HG03060 (cell line): ENCODE results near the gene ALDH1A2.
"Not testable (repeated sequence)": the region's sequence is repeated elsewhere in the genome, so short reads cannot be mapped to it uniquely, and the experiment has no call there.

Experiments used
- ATAC-seq: cut with Tn5 transposase; IDR thresholded peaks from one replicate; pipeline ENCODE4 v1.9.1; 2021; ENCODE audit warnings: low read depth, moderate number of reproducible peaks; ENCODE audit not compliant: unreplicated experiment

ALDH1A2 gene

GRCh38 chr15:58044551-58044950 lies 21.0 kb downstream of the ALDH1A2 start:
- no peak for ATAC-seq

- no peak for ATAC-seq
Measured at GRCh38 chr15:58043192-58043903, 22.2 kb downstream of the ALDH1A2 start.

- no peak for ATAC-seq
Measured at GRCh38 chr15:58042006-58042405, 23.5 kb downstream of the ALDH1A2 start.

- no peak for ATAC-seq
Measured at GRCh38 chr15:58040150-58040549, 25.4 kb downstream of the ALDH1A2 start.

GRCh38 chr15:58039079-58040035 lies 26.2 kb downstream of the ALDH1A2 start:
- no peak for ATAC-seq

GRCh38 chr15:58038426-58039078 lies 27.0 kb downstream of the ALDH1A2 start:
- no peak for ATAC-seq

GRCh38 chr15:58037723-58038301 lies 27.7 kb downstream of the ALDH1A2 start:
- ATAC-seq = no peak

- no peak for ATAC-seq
Measured at GRCh38 chr15:58036579-58036978, 28.9 kb downstream of the ALDH1A2 start.

- ATAC-seq = not testable (repeated sequence)
Measured at GRCh38 chr15:58028392-58028791, 37.1 kb downstream of the ALDH1A2 start.

GRCh38 chr15:58026552-58026951 lies 39.0 kb downstream of the ALDH1A2 start:
- ATAC-seq = no peak

GRCh38 chr15:58026051-58026450 lies 39.5 kb downstream of the ALDH1A2 start:
- ATAC-seq = no peak

- no peak for ATAC-seq
Measured at GRCh38 chr15:58021332-58022230, 43.9 kb downstream of the ALDH1A2 start.

GRCh38 chr15:58019503-58020376 lies 45.8 kb downstream of the ALDH1A2 start:
- ATAC-seq = no peak

- ATAC-seq = no peak
Measured at GRCh38 chr15:58017869-58018268, 47.6 kb downstream of the ALDH1A2 start.

- no peak for ATAC-seq
Measured at GRCh38 chr15:58016581-58017175, 48.8 kb downstream of the ALDH1A2 start.

GRCh38 chr15:58015565-58015964 lies 49.9 kb downstream of the ALDH1A2 start:
- ATAC-seq = no peak

GRCh38 chr15:58014470-58014869 lies 51.0 kb downstream of the ALDH1A2 start:
- ATAC-seq = no peak

GRCh38 chr15:58014040-58014439 lies 51.5 kb downstream of the ALDH1A2 start:
- ATAC-seq = no peak
